ENCODE results near the gene GID8. TPM values are rescaled to one million over a fixed set of nuclear protein-coding genes. Genes with fewer than 3 reads are reported as not detected.
A peak's percentile ranks its signal among the peaks of the same experiment; 100 is the strongest.

Gene GID8
- total and polyA plus RNA-seq, 9 of the 15 experiments (the other 6 are each of a cell fraction or from before 2014, with no cell fraction given), result 7.5 to 31.6 (median 22.2) TPM

DNA sequence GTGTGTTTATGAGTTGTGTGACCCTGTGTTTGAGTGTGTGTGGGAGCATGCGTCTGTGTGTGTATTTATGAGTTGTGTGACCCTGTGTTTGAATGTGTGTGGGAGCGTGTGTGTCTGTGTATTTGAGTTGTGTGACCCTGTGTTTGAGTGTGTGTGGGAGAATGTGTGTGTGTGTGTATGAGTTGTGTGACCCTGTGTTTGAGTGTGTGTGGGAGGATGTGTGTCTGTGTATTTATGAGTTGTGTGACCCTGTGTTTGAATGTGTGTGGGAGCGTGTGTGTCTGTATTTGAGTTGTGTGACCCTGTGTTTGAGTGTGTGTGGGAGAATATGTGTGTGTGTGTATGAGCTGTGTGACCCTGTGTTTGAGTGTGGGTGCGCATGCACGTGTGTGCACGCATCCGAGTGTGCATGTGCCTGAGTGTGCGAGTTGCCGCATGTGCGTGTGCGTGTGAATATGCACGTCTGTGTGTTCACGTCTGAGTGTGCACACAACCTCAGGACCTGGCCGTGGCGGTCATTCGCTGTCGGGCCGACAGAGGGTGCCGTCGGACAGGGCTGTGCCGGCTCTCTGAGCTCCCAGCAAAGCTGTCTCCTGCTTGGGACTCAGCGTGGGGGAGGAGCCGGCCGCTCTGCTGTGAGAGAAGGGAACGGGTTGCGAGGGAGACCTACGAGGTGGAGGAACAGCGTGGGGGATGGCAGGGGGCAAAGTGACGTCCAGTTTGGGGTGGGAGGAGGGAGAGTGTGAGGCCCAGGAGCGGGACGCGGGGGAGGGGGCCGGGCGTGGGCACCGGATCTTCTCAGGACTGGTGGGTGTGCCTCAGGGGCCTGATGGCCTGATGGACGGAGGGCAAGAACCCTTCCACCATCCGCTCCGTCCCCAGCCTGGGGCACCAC is 34.2 kb downstream of the GID8 start (continued):
- TF ChIP-seq TOE1 (IDR thresholded peaks at IDR 0.05; ENCODE audit: borderline replicate concordance), result no peak
- no peak for TF ChIP-seq TOE1 (CRISPR knock-in tag; IDR thresholded peaks at IDR 0.05; ENCODE audit: borderline replicate concordance, low read depth)
- TF ChIP-seq RBM22 (IDR thresholded peaks at IDR 0.05; ENCODE audit: low read depth, low read length, poor library complexity, severe bottlenecking), result no peak
- no peak for TF ChIP-seq PURB (CRISPR knock-in tag; IDR thresholded peaks at IDR 0.05; ENCODE audit: low read depth)
- TF ChIP-seq, protein P1, sequence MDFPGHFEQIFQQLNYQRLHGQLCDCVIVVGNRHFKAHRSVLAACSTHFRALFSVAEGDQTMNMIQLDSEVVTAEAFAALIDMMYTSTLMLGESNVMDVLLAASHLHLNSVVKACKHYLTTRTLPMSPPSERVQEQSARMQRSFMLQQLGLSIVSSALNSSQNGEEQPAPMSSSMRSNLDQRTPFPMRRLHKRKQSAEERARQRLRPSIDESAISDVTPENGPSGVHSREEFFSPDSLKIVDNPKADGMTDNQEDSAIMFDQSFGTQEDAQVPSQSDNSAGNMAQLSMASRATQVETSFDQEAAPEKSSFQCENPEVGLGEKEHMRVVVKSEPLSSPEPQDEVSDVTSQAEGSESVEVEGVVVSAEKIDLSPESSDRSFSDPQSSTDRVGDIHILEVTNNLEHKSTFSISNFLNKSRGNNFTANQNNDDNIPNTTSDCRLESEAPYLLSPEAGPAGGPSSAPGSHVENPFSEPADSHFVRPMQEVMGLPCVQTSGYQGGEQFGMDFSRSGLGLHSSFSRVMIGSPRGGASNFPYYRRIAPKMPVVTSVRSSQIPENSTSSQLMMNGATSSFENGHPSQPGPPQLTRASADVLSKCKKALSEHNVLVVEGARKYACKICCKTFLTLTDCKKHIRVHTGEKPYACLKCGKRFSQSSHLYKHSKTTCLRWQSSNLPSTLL (IDR thresholded peaks at IDR 0.05), result no peak
- 0 out of 2 replicates have a peak, but pooled peaks have one; percentile 14 for TF ChIP-seq TSC22D4 (tag; IDR thresholded peaks at IDR 0.05)
- TF ChIP-seq SMARCA4 (IDR thresholded peaks at IDR 0.05), result no peak
- no peak for TF ChIP-seq SMARCC2 (IDR thresholded peaks at IDR 0.05; ENCODE audit: low read depth)
- no peak for TF ChIP-seq XRCC3 (IDR thresholded peaks at IDR 0.05)
- no peak for TF ChIP-seq SPI1 (IDR thresholded peaks at IDR 0.05; ENCODE audit: borderline replicate concordance, low read depth, low read length)
- no peak for TF ChIP-seq ZNF830 (CRISPR knock-in tag; IDR thresholded peaks at IDR 0.05)
- TF ChIP-seq, protein P2, sequence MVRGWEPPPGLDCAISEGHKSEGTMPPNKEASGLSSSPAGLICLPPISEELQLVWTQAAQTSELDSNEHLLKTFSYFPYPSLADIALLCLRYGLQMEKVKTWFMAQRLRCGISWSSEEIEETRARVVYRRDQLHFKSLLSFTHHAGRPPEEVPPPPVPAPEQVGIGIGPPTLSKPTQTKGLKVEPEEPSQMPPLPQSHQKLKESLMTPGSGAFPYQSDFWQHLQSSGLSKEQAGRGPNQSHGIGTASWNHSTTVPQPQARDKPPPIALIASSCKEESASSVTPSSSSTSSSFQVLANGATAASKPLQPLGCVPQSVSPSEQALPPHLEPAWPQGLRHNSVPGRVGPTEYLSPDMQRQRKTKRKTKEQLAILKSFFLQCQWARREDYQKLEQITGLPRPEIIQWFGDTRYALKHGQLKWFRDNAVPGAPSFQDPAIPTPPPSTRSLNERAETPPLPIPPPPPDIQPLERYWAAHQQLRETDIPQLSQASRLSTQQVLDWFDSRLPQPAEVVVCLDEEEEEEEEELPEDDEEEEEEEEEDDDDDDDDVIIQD (CRISPR knock-in tag; IDR thresholded peaks at IDR 0.05), result no peak
- no peak for TF ChIP-seq MCM7 (IDR thresholded peaks at IDR 0.05)
- TF ChIP-seq ZBTB1 (CRISPR knock-in tag; IDR thresholded peaks at IDR 0.05; ENCODE audit: borderline replicate concordance, low read depth), result no peak
- no peak for TF ChIP-seq SAFB2 (IDR thresholded peaks at IDR 0.05; ENCODE audit: borderline replicate concordance, low read depth, low read length, severe bottlenecking)
- TF ChIP-seq, protein P3, sequence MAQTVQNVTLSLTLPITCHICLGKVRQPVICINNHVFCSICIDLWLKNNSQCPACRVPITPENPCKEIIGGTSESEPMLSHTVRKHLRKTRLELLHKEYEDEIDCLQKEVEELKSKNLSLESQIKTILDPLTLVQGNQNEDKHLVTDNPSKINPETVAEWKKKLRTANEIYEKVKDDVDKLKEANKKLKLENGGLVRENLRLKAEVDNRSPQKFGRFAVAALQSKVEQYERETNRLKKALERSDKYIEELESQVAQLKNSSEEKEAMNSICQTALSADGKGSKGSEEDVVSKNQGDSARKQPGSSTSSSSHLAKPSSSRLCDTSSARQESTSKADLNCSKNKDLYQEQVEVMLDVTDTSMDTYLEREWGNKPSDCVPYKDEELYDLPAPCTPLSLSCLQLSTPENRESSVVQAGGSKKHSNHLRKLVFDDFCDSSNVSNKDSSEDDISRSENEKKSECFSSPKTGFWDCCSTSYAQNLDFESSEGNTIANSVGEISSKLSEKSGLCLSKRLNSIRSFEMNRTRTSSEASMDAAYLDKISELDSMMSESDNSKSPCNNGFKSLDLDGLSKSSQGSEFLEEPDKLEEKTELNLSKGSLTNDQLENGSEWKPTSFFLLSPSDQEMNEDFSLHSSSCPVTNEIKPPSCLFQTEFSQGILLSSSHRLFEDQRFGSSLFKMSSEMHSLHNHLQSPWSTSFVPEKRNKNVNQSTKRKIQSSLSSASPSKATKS (CRISPR knock-in tag; IDR thresholded peaks at IDR 0.05), result no peak
- TF ChIP-seq TAF9B (IDR thresholded peaks at IDR 0.05; ENCODE audit: partially characterized antibody), result no peak
- TF ChIP-seq RCOR1 (IDR thresholded peaks at IDR 0.05; ENCODE audit: borderline replicate concordance in 1 of 2, low read depth in 2 of 2, low read length in 2 of 2), result no peak
- no peak for TF ChIP-seq ZNF695 (CRISPR knock-in tag; IDR thresholded peaks at IDR 0.05)
- TF ChIP-seq EHMT2 (IDR thresholded peaks at IDR 0.05), result no peak
- no peak for TF ChIP-seq RAD51 (IDR thresholded peaks at IDR 0.05; ENCODE audit: borderline replicate concordance, low read depth)
- TF ChIP-seq NFRKB (IDR thresholded peaks at IDR 0.05; ENCODE audit: low read depth), result no peak
- TF ChIP-seq RFX7 (CRISPR knock-in tag; IDR thresholded peaks at IDR 0.05), result no peak
- TF ChIP-seq ETV1 (tag; conservative IDR thresholded peaks at IDR 0.05; ENCODE audit: low read depth), result no peak
- TF ChIP-seq MXI1 (IDR thresholded peaks at IDR 0.05; ENCODE audit: low read depth, low read length), result no peak
